Smooth muscle cell (in vitro differentiated cells): Measurements from ENCODE around the gene MTM1. TPM values are rescaled to one million over a fixed set of nuclear protein-coding genes. Genes with fewer than 3 reads are reported as not detected.

Experiments used
- DNase-seq: peaks from one replicate; lab custom pipeline; 2025; ENCODE audit not compliant: unreplicated experiment; lab: John Stamatoyannopoulos, UW
- H2AFZ ChIP-seq: fragments of 200-600 bp; sonication (generic); 2 replicates; pipeline ENCODE4 v1.6.0; 2016; ENCODE audit warnings: antibody characterized with exemption, low read depth, mild to moderate bottlenecking
- H3F3A ChIP-seq: fragments of 200-600 bp; sonication (generic); 2 replicates; pipeline ENCODE4 v1.6.0; 2017; ENCODE audit warnings: antibody characterized with exemption, low read depth
- H3K27ac ChIP-seq: fragments of 200-600 bp; sonication (generic); 2 replicates; pipeline ENCODE4 v1.5.1; 2016; ENCODE audit warnings: low read depth, mild to moderate bottlenecking
- H3K27me3 ChIP-seq: fragments of 200-600 bp; sonication (generic); 2 replicates; pipeline ENCODE4 v1.6.1; 2016; ENCODE audit warnings: low read depth, mild to moderate bottlenecking
- H3K36me3 ChIP-seq: fragments of 200-600 bp; sonication (generic); 2 replicates; pipeline ENCODE4 v1.5.1; 2016; ENCODE audit warnings: low read depth
- H3K4me1 ChIP-seq: fragments of 200-600 bp; sonication (generic); 2 replicates; pipeline ENCODE4 v1.5.1; 2016; ENCODE audit warnings: low read depth
- H3K4me2 ChIP-seq: fragments of 200-600 bp; sonication (generic); 2 replicates; pipeline ENCODE4 v1.6.0; 2016; ENCODE audit warnings: mild to moderate bottlenecking
- H3K4me3 ChIP-seq: fragments of 200-600 bp; sonication (generic); 2 replicates; pipeline ENCODE4 v1.5.1; 2016; ENCODE audit warnings: mild to moderate bottlenecking
- H3K79me2 ChIP-seq: fragments of 200-600 bp; sonication (generic); 2 replicates; pipeline ENCODE4 v1.6.0; 2016; ENCODE audit warnings: low read depth, mild to moderate bottlenecking
- H3K9ac ChIP-seq: fragments of 200-600 bp; sonication (generic); 2 replicates; pipeline ENCODE4 v1.6.0; 2016; ENCODE audit warnings: low read depth
- H3K9me3 ChIP-seq: fragments of 200-600 bp; sonication (generic); replicated peaks from 2 replicates; pipeline ENCODE4 v1.5.1; 2016; ENCODE audit warnings: low read depth
- H4K20me1 ChIP-seq: fragments of 200-600 bp; sonication (generic); 2 replicates; pipeline ENCODE4 v1.6.0; 2016; ENCODE audit warnings: low read depth
- CTCF ChIP-seq: fragments of 200-600 bp; sonication (generic); IDR thresholded peaks from 2 replicates; pipeline ENCODE4 v1.5.1; 2017; ENCODE audit warnings: borderline replicate concordance, mild to moderate bottlenecking, antibody characterized with exemption; ENCODE audit not compliant: insufficient read depth, poor library complexity, severe bottlenecking
- WGBS: methylation state at CpG from one replicate; pipeline ENCODE4 v1.1.7; 2016; ENCODE audit warnings: low lambda C conversion rate; 5-methylcytosine and 5-hydroxymethylcytosine counted together
- polyA plus RNA-seq: library from polyadenylated mRNA; unstranded; fragments of >200 nt; fragmentation: Nextera tagmentation; extraction: Ambion mirVana; gene quantifications from 2 replicates; pipeline ENCODE4 v1.2.1, GENCODE V29; 2016
- total RNA-seq: library from RNA; depleted of rRNA; stranded (reverse); fragments of >200 nt; gene quantifications from 2 replicates; pipeline ENCODE4 v1.2.3, GENCODE V29; 2014

MTM1 gene
- total and polyA plus RNA-seq, 2 experiments from 2014 or later = 5.1 to 12.9 TPM

- no peaks in the 10 kb centered on the region for H3K27me3 ChIP-seq
- DNase-seq = no peak
- 56% methylated on average over 2 of the region's 2 CpGs for WGBS
- H3K9ac ChIP-seq = no peak overlapping the region
- H3K27ac ChIP-seq = no peak overlapping the region
- no peaks in the 10 kb centered on the region for H3K36me3 ChIP-seq
- no peaks in the 10 kb centered on the region for H3K9me3 ChIP-seq
- H3F3A ChIP-seq = no peaks in the 10 kb centered on the region
- no peaks in the 10 kb centered on the region for H3K79me2 ChIP-seq
- H3K4me3 ChIP-seq = no peak overlapping the region
- no peaks in the 10 kb centered on the region for H4K20me1 ChIP-seq
- no peak overlapping the region for H3K4me2 ChIP-seq
- TF ChIP-seq CTCF = no peak
- no peaks in the 10 kb centered on the region for H3K4me1 ChIP-seq
- no peak overlapping the region for H2AFZ ChIP-seq
Measured at GRCh38 chrX:150605603-150606002, 37.2 kb downstream of the MTM1 start.

GRCh38 chrX:150607201-150607600, 38.8 kb downstream of the MTM1 start:
- no peaks in the 10 kb centered on the region for H3K4me1 ChIP-seq
- H3K4me2 ChIP-seq = no peak overlapping the region
- H3K4me3 ChIP-seq = no peak overlapping the region
- H3K9ac ChIP-seq = no peak overlapping the region
- no peaks in the 10 kb centered on the region for H3F3A ChIP-seq
- no peak for TF ChIP-seq CTCF
- no peaks in the 10 kb centered on the region for H3K79me2 ChIP-seq
- no peaks in the 10 kb centered on the region for H3K27me3 ChIP-seq
- no peaks in the 10 kb centered on the region for H3K36me3 ChIP-seq
- no peak overlapping the region for H2AFZ ChIP-seq
- H4K20me1 ChIP-seq = no peaks in the 10 kb centered on the region
- H3K9me3 ChIP-seq = no peaks in the 10 kb centered on the region
- no peak overlapping the region for H3K27ac ChIP-seq
- no peak for DNase-seq
- 86% methylated on average over 5 of the region's 5 CpGs for WGBS

- Histone ChIP-seq H3K9me3 (no peaks in the 10 kb centered on the region), H3K4me3 (no peak overlapping the region), H3K27me3 (no peaks in the 10 kb centered on the region), H2AFZ (no peak overlapping the region), H3K27ac (no peak overlapping the region), H3K79me2 (no peaks in the 10 kb centered on the region), H3K4me2 (no peak overlapping the region), H3K9ac (no peak overlapping the region), H4K20me1 (no peaks in the 10 kb centered on the region), H3F3A (no peaks in the 10 kb centered on the region), H3K4me1 (no peaks in the 10 kb centered on the region), H3K36me3 (no peaks in the 10 kb centered on the region)
- no peak for DNase-seq
- TF ChIP-seq CTCF = no peak
Measured at GRCh38 chrX:150610043-150610442, 41.6 kb downstream of the MTM1 start.

- Histone ChIP-seq H3K79me2 (no peaks in the 10 kb centered on the region), H3K9me3 (no peaks in the 10 kb centered on the region), H2AFZ (no peak overlapping the region), H3K36me3 (no peaks in the 10 kb centered on the region), H3K4me3 (no peak overlapping the region), H3K27me3 (no peaks in the 10 kb centered on the region), H3K9ac (no peak overlapping the region), H4K20me1 (no peaks in the 10 kb centered on the region), H3K4me2 (no peak overlapping the region), H3F3A (no peaks in the 10 kb centered on the region), H3K27ac (no peak overlapping the region), H3K4me1 (no peaks in the 10 kb centered on the region)
- WGBS = 43% methylated on average over 2 of the region's 2 CpGs
- TF ChIP-seq CTCF = no peak
- DNase-seq = no peak
Measured at GRCh38 chrX:150610446-150610845, 42.0 kb downstream of the MTM1 start.
